ENCODE data around the gene RRAS.
"Not testable (repeated sequence)": the region's sequence is repeated elsewhere in the genome, so short reads cannot be mapped to it uniquely, and the experiment has no call there.

RRAS gene

DNA sequence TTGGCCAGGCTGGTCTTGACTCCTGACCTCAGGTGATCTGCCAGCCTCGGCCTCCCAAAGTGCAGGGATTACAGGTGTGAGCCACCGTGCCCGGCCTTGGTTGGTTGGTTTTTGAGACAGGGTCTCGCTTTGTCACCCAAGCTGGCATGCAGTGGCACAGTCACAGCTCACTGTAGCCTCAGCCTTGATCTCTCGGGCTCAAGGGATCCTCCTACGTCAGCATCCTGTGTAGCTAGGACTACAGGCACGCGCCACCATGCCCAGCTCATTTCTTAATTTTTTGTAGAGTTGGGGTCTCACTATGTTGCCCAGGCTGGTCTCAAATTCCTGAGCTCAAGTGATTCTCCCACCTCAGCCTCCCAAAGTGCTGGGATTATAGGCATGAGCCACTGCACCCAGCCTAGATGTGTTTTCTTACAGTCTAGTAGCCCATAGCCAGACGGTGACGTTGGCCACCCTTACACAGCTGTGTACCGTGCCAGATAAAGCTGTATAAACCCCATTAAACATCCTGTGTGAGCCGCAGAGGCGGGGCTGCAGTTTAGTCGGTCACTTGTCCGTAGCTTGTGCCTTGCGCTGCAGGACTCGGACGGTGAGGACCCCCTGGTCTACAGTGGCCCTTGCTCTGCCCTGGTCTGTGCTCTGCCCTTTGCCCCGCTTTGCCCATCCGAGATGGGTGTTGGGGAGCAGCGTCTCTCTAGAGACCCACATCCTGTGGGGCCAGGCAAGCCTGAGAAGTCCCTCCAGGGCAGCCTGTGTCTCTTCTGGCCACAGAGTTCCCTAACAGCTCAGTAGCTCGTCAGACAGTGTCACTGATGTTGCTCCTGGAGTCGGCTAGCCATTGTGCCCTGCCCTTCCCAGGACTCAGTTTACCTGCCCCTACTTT, 15.9 kb upstream of the RRAS start:
- DNase-seq (no peak), ATAC-seq (no peak)

DNA sequence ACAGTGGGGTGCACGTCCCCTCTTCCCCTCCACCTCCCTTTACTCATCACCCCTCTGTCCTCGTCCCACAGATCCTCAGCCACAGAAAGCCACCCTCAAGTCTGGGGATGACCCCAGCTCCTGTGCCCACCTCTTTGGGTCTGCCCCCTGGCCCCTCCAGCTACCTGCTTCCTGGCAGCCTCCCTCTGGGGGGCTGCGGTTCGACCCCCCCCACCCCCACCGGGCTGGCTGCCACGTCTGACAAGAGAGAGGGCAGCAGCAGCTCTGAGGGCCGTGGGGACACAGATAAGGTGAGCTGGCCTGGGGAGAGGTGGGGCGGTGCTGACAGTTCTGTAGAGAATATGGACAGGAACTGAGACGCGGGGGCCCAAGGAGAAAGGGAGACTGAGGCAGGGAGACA, 14.6 kb upstream of the RRAS start:
- ATAC-seq, result no peak
- DNase-seq, result no peak

DNA sequence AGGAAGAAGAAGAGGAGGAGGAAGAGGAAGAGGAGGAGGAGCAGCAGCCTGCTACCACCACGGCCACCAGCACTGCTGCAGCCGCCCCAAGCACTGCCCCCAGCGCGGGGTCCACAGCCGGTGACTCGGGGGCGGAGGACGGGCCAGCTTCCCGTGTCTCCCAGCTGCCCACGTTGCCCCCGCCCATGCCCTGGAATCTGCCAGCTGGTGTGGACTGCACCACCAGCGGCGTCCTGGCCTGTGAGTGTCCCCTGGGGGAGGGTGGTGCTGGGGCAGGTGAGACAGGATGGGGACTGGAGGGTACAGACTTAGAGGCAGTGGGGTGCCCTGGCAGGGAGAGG, 13.5 kb upstream of the RRAS start:
- ATAC-seq (no peak), DNase-seq (no peak)

- DNase-seq (no peak), ATAC-seq (no peak)
Observed at GRCh38 chr19:49652551-49653465, 12.9 kb upstream of the RRAS start.

DNA sequence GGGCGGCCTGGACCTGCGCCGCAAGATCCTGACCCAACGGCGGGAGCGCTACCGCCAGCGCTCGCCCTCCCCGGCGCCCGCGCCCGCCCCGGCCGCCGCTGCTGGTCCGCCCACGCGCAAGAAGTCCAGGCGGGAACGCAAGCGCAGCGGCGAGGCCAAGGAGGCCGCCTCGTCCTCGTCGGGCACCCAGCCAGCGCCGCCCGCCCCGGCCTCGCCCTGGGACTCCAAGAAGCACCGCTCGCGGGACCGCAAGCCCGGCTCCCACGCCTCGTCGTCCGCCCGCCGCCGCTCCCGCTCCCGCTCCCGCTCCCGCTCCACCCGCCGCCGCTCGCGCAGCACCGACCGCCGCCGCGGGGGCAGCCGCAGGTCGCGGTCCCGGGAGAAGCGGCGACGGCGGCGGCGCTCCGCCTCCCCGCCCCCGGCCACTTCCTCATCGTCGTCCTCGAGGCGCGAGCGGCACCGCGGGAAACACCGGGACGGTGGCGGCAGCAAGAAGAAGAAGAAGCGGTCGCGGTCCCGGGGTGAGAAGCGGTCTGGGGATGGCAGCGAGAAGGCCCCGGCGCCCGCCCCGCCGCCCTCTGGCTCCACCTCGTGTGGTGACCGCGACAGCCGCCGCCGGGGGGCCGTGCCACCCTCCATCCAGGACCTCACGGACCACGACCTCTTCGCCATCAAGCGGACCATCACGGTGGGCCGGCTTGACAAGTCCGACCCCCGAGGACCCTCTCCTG, 12.0 kb upstream of the RRAS start:
- no peak for DNase-seq
- no peak for ATAC-seq

- DNase-seq (no peak), ATAC-seq (no peak)
Observed at GRCh38 chr19:49651029-49651819, 11.3 kb upstream of the RRAS start.

DNA sequence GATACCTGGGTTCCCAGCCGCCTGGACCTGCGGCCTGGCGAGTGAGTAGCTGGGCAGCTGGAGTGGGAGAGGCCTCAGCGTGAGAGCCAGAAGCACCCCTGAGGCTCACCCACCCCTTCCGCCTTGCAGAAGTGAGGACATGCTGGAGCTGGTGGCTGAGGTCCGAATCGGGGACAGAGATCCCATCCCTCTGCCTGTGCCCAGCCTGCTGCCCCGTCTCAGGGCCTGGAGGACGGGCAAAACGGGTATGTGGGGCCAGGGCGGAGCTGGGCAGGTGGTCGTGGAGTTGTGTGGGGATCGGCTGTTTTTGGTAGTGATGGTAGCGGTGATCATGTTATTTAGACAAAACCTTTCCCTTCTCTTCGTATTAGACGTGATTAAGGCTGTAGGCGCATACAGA, 6.6 kb upstream of the RRAS start:
- DNase-seq (no peak), ATAC-seq (no peak)

GRCh38 chr19:49645995-49646394, 6.1 kb upstream of the RRAS start:
- DNase-seq (no peak), ATAC-seq (no peak)

DNA sequence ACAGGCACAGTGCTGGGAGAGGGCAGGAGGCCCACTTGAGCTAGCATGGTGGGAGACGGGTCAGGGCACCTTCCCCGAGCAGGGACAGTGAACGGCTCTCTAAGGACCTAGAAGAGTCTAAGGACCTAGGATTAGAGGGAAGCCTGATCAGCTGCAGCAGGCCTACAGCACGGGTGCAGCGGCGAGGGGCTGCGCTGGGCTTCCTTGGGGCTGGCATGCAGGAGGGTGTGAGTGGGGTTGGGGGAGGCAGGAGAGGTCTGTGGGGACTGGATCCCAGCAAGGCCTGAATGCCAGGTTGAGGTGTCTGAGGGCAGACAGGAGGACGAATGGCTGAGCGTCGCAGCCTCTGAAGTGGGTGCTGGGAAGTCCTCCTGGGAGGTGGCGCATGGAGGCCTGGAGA, 5.6 kb upstream of the RRAS start:
- ATAC-seq (no peak), DNase-seq (no peak)

GRCh38 chr19:49643466-49643865, 3.5 kb upstream of the RRAS start:
- ATAC-seq (no peak), DNase-seq (no peak)

DNA sequence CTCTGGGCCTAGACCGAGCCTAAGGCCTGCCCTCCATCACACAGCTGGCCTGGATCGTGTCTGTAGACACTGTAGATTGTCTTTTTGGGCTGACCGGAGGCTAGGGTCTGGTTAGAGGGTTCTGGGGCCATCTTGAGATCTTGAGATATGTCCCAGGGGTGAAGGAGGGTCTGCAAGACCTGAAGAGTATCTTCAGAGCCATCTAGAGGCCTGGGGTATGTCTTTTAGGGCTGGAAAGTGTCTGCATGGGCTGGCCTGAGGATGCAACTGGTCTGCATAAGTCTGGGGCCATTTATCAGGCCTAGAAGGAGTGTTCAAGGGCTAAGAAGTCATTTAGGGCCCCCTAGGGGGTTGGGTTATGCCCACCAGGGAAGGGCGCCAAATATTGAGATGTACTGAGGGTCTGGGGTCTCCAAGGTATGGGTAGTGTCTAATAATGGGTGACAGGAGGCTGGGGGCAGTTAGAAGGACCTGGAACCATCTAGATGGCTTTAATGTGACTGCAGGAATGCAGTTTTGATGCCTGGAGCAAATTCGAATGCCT, 2.6 kb upstream of the RRAS start:
- ATAC-seq, result no peak
- no peak for DNase-seq

DNA sequence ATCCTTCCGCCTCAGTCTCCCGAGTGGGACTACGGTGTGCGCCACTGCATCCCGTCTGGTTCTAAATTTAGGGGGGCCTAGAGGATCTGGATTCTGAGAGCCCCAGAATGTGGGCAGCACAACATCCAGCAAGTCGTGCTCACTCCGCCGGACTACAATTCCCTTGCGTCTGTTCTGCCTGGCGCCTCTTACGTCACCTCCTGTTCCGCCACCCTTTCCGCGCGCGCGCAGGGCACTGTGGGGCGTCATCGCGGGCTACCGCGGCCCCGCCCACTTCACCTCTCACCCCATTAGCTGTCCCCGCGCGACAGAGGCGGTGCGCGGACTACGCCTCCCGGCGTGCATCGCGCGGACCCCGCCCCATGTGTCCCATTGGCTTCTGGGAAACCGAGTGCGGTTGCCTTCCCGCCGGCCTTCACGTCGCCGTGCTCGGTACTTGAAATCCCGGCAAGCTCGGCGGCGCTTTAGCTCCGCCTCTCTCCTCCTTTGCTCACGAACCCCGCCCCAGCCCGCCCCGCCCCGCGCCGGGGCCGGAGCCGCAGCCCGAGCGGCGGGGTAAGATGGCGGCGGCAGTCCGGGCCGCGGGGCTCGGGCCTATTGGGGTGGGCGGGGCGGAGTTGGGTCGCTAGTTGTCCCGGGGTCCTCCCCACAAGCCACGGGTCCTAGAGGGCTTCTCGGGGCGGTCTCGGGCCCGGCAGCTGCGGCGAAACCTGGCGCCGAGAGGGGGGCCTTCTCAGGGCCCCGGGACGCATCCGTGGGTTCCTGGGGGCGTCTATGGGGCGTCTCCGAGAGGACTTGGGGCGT, 1.9 kb upstream of the RRAS start, which contains the start of gene SCAF1:
Gene SCAF1, plus strand, starts transcription at position 522 of the 804 bp plus-strand sequence. CDS start 2,818 bp downstream, outside the sequence.
- peak; percentile 99 for DNase-seq
- ATAC-seq, result peak; percentile 71

DNA sequence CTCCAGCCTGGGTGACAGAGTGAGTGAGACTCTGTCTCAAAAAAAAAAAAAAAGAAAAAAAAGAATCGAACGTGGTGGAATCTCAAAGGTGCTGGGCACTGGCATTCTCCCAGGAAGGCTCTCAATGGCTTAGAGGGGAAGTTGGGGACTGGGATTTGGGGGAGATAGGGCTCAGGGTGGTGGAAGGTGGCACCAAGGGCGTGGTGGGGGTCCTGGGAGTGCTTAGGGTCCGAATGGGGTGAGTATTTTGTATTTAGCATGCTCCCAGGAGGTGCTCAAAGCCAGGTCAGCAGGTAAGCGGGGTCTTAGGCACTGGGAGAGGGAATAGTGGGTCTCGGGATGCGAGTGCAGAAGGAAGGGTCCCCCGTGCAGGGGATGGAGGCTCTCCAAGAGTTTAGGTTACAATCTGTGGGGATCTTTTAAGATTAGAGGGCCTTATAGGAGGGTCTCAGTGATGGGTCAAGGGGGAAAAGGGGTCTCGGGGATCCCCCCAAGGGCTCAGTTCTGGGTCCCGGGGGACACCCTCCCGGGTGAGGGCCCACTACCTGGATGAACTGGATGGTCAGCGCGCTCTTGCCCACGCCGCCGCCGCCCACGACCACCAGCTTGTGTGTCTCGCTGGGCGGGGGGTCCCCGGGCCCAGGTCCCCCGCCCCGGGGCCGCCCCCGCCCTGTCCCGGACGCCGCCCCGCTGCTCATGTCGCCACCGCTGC, 386 bp downstream of the RRAS start:
- DNase-seq (no peak), ATAC-seq (no peak)

GRCh38 chr19:49637821-49638738, 1.9 kb downstream of the RRAS start:
- no peak for ATAC-seq
- DNase-seq, result peak; percentile 25

- ATAC-seq (no peak), DNase-seq (no peak)
Observed at GRCh38 chr19:49636233-49636932, 3.6 kb downstream of the RRAS start.

DNA sequence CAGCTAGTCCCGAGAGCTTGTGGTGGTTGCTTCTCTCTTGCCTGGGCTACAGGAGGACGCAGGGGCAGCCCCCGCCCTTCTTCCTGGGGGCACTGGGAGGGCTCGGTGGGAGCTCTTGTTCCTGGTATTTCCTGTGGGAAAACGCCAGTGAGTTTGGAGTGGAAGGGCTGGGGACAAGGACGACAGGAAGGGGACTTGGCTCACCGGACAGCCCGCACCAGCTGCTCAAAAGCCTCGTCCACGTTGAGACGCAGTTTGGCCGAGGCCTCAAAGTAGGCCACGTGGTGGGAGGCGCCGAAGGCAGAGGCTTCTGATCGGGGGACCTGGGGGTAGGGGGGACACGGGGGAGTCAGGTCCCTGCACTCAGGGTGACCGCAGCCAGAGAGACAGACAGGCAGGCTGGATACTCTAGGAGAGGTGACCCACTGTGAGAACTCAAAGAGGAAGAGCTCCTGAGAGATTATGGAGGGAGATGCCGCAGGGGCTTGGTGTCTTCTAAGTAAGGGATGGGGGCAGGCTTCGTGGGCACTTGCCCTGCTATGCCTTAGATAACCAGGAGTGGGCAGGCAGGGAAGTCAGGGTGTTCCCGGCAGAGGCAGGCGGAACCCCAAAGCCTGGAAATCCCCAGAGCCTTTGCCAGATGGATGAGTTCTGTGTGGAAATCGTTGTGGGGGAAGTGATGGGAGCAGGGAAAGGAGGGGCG, 4.3 kb downstream of the RRAS start:
- DNase-seq, result no peak

GRCh38 chr19:49633273-49633672, 6.7 kb downstream of the RRAS start:
- DNase-seq, ATAC-seq: not testable (repeated sequence)

More for the DNA sequence above, 4.3 kb downstream of the RRAS start:
- ATAC-seq, result no peak

Measured in stimulated activated naive CD8-positive, alpha-beta T cell treated with anti-CD3 and anti-CD28 coated beads, Interleukin-15, Interleukin-2, amounts not matched to agents 100 U/mL and 50 U/mL, for 24 hours (primary cell).